Activated naive CD8-positive, alpha-beta T cell treated with anti-CD3 and anti-CD28 coated beads, Interleukin-2, amount 50 U/mL, for 16 hours (primary cell): ENCODE measurements around the gene RAD51B.

ENCODE experiments used
- DNase-seq: peaks from one replicate; pipeline ENCODE4 v3.0.0-alpha.2; 2020; ENCODE audit warnings: low read depth, low spot score

RAD51B gene

DNA sequence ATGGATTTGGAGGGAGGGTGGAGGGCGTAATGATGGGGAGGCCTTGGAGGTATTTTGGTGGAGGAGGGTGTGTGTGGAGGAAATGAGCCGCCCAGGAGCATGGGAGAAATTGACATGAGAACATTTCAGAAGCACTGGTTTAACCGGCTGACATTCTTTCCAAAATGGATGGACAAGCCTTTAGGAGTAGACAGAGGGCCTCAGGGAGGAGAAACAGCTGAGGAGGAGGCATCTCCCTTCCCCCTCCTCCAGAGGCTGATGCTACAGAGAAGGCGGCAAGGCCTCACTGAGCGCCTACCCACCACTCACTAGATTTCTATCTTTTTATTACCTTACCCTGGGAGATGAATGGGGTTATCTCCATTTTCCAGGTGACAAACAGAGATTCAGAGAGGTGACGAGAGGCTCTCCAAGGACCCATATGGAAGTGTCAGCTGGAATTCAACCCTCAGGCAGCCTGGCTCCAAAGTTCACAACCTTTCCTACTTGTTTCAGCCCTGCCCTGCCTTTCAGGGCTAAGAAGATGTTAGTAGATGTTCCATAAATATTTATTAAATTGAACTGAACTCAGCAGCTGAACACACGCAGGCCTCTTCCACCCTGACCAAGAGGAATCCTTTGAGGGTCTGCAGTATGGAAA is 683.7 kb downstream of the RAD51B start:
- DNase-seq, result no peak

GRCh38 chr14:68504861-68505260 is 685.3 kb downstream of the RAD51B start:
- no peak for DNase-seq

DNA sequence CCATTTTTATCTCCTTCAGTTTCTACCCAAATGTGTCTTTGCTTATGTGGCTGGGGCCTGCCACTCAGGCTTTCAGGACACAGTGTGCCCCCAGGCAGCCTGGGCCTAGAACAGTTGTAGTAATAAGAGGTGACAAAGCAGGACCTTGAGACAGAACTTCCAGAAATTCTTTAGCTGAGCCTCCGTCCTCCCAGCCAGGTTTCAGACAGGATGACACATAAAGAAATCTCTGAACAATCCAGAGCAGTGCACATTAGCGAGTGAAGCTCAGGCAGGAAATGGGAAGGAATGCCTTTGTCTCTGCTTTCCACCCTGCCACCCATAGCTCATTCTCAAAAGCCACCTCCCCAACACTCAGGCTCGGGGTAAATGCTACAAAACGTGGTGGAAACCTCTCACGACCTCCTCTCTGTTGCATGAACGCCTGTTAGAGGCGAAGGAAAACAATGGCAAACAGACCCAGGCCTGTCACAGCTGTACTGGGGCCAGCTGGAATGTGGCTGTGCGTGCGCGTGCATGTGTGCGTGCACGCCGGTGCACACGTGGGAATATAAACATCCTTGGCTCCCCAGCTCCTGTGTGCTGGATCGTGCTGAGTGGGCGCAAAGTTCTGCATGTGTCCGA is 686.6 kb downstream of the RAD51B start:
- no peak for DNase-seq

- no peak for DNase-seq
Observed at GRCh38 chr14:68506645-68507419, 687.3 kb downstream of the RAD51B start.

- no peak for DNase-seq
Observed at GRCh38 chr14:68507544-68508081, 688.0 kb downstream of the RAD51B start.

DNA sequence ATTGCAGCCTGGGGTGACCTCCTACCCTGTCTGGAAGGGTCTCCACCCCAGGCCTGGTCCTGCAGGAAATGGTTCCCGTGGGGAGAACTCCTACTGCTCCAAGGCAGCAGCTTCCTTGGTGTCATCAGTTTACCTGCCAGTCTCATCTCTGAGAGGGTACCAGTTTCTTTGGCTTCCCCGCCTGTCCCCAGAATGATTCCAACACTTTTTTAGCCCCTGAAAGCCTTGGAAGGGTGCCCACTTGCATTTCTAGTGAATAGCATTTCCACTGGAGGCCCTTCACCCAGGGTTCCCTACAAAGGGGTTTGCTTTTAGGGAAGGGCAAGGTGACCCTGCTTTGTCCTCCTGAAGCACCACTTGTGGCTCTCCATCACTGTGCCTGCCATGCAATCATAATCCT is 689.0 kb downstream of the RAD51B start:
- DNase-seq, result no peak

DNA sequence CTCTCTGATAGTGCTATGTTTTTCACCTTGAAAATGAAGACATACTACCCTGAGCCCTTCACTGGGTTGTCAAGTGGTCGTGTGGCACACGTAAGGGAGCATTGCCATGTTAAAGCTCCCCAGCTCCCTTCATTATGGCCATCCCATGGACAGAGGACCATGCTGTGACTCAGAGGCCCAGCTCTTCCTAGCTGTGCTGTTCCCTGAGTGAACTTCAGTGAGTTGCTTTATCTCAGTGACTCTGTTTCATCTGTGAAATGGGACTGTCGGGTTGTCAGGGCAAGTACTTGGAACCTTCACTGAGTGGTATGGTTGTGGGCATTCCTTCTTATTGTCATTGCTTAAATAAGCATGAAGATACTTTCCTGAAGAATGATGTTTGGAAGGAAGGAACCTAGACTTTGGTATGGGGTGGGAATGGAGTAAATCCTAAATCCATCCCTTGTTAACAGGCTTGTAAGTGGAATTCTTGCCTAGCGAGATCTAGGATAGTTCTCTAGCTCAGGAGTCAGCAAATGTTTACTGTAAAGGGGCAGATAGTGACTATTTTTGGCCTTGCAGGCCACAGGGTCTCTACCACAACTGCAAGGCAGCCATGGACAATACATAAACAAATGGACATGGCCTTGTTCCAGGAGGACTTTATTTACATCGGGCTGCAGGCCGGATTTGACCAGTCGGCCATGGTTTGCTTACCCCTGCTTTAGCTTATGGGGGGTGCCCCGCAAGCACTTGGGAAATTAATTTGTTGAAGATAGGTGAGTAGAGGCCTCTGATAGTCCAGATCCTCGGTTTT is 689.8 kb downstream of the RAD51B start:
- DNase-seq, result no peak

GRCh38 chr14:68510201-68511128 is 690.9 kb downstream of the RAD51B start:
- DNase-seq, result no peak

GRCh38 chr14:68511129-68512047 is 691.8 kb downstream of the RAD51B start:
- no peak for DNase-seq

GRCh38 chr14:68512088-68512487 is 692.5 kb downstream of the RAD51B start:
- DNase-seq, result no peak

DNA sequence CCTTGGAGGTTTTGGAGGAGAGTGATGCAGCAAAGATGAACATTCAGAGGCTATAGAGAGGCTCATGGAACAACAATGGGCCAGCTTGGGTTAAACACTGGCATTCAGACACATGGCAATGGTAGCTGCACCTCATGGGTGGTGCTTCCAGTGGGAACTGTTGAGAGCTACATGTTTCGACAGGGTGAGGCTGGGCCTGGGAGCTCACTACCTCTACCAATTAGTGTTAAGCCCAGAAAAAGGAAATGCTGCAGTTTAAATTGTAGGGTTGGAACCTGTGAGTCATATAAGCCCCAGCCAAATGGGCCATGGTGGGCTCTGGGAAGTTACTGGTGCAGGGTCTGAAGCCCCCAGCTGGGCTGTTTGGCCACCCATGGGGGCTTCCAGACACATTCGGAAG is 693.6 kb downstream of the RAD51B start:
- DNase-seq, result no peak

DNA sequence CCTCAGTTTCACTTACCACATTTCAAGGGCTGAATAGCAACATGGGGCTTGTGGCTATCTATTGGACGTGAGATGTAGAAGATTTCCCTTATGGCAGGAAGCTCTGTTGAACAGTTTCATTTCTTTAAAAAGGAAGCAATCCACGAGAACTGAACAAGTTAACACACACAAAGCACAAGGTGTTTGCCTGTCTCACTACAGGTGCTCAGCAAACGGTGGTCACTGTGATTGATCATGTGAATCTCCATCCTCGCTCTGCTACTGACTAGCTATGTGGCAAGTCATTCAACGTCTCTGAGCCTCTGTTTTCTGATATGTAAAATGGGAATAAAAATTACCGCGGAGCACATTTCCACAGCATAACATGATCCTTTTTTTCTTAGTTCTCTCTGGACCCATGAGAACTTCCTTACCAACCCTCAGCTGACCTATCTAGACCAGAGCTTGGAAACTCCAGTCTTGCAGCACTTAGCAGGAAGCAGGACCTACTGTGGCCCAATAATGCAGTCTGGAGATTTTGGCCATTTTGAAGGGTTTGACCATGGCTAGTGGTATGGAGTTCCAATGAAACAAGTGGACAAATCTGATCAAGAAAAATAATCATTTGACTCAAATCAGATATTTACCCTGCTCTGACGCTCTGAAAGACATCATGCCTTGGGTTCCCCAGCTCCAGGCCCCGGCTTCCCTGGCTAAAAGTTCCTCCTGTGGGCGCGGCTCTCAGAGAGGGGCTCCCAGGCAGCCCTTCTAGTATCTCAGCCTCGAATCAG is 694.4 kb downstream of the RAD51B start:
- DNase-seq, result no peak

- no peak for DNase-seq
Observed at GRCh38 chr14:68514608-68515194, 695.1 kb downstream of the RAD51B start.

DNA sequence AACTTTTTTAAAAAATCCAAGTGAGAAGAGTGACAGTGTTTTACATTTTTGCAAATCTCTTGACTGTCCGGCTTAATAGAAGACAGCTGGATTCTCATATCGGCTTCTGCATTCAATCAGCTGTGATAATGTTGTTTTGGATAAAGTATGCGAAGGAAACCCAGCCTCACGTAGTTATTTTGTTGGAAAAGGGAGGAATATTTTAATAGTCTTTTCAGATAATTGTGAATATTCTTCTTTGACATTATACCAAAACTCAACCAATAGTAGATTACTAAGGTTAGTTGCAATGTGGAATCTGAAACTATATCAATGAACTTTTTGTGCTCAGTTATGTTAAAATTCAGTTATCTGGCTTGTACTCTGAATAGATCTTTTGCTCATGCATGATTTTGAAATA is 696.8 kb downstream of the RAD51B start:
- DNase-seq, result no peak

DNA sequence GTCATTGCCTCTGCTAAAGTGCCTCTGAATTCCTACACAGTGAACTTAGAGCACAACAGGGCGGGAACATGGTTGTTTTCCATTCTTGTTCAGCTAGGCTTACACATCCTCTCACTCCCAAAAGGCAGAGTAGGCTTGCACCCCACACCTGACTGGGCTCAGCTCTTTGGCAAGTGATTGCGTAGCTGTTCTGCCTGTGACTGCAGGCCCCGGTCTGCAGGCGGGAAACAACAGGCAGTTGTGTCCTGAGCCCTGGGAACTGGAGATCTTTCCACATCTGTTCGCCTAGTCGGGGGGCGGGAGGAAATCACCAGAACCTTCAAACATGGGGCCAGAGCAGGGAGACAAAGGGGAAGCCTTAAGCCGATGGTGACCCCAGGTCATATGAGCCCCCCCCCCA is 698.6 kb downstream of the RAD51B start:
- no peak for DNase-seq

DNA sequence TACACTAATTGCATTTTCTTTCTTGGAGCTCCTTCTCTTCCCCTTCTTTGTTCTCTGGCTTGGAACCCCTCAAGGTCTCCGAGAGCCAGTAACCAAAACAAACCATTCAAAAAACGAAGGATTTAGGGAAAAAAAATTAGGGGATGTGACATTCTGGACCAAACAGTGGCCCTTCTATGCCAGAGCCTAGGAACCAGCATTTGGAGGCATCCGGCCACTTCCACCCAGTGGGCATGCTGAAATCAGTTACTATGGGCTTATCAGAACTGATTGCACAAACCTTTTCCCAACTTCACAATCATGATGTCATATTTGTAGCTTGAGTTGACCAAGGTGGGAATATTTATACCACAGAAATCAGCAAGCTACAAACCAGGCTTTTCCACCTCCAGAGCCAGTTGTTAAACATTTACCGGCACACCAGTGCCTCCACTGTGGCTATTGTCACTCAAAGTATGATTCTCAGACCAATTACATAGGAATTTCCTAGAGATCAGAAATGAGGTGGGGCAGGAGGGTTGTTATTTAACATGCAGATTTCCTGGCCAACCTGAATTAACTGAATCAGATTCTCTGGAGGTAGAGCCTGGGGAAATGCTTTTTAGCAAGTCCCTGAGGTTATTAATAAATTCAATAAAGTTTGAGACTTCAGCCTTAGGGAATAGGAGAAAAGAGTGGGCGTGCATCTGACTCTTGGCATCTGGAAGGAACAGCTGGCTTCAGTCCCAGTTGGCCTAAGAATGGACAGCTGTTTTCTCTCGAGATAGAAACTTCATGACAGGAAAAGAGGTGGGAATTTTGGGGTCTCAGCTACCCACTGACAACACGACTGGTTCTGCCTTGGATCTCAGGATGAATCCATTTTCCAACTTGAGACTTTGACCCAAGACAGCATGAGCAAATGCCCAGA is 699.4 kb downstream of the RAD51B start:
- DNase-seq, result no peak

DNA sequence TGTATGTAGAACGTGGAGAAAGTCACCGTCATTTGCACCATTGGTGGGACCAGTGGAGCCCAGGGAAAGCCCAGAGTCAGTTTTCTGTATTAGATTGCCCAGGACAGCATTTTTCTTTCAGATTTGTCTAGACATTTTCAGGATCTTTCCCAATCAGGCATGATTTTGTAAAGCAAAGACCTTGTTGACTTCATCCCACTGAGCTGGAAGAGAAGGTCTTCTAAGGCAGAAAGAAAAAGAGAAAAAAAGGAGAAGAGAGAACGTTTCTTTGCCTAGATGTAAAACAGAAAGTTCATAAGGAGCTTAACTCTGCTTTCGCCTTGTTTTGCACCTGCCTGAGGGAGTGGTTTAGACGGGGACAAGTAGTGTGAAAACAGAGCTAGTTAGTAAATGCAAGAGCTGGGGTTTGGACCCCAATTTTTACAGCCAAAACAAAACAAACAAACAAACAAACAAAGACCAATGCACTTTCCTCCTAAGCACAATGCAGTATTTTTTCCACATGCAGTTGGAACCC is 700.1 kb downstream of the RAD51B start:
- DNase-seq, result no peak
